H1 (cell line): ENCODE measurements around the gene TRIM9. TPM values are rescaled to one million over a fixed set of nuclear protein-coding genes. Genes with fewer than 3 reads are reported as not detected.

Source experiments
- ASH2L ChIP-seq: fragments of 200-600, 300-600 bp; sonication (generic); IDR thresholded peaks from one replicate; pipeline ENCODE4 v1.7.1; 2017; ENCODE audit warnings: low read length
- BRCA1 ChIP-seq: IDR thresholded peaks from 2 replicates; pipeline ENCODE4 v1.6.1; 2012; ENCODE audit warnings: low read depth, low read length, improper control_type of control experiment
- CBX5 ChIP-seq: fragments of 300-800, 300-1000 bp; sonication (generic); IDR thresholded peaks from 2 replicates; pipeline ENCODE4 v1.7.1; 2016; ENCODE audit warnings: antibody characterized with exemption, low read length, low read depth
- CTBP2 ChIP-seq: IDR thresholded peaks from 2 replicates; pipeline ENCODE4 v1.7.0; 2011; ENCODE audit warnings: borderline replicate concordance, mild to moderate bottlenecking, moderate library complexity, mixed read lengths, low read length; ENCODE audit not compliant: insufficient read depth, insufficient read length
- EZH2 ChIP-seq: fragments of 200-600 bp; sonication (generic); IDR thresholded peaks from 2 replicates; pipeline ENCODE4 v1.7.1; 2012; ENCODE audit warnings: low read depth, mild to moderate bottlenecking, moderate library complexity, low read length, inconsistent platforms; ENCODE audit not compliant: severe bottlenecking
- GABPA ChIP-seq: IDR thresholded peaks from 2 replicates; pipeline ENCODE4 v1.6.1; 2011; ENCODE audit warnings: mild to moderate bottlenecking, low read length, moderate library complexity, borderline replicate concordance; ENCODE audit not compliant: insufficient read depth
- JUND ChIP-seq: IDR thresholded peaks from 2 replicates; pipeline ENCODE4 v1.6.1; 2011; ENCODE audit warnings: mild to moderate bottlenecking, improper control_type of control experiment, low read length
- NANOG ChIP-seq: IDR thresholded peaks from 2 replicates; pipeline ENCODE4 v1.6.1; 2011; ENCODE audit warnings: low read length, low read depth, mild to moderate bottlenecking, inconsistent platforms; ENCODE audit not compliant: insufficient read depth, poor library complexity, severe bottlenecking
- NRF1 ChIP-seq: IDR thresholded peaks from 2 replicates; pipeline ENCODE4 v1.6.1; 2011; ENCODE audit warnings: mild to moderate bottlenecking, low read depth, low read length, improper control_type of control experiment
- PHF8 ChIP-seq: fragments of 200-600 bp; sonication (generic); conservative IDR thresholded peaks from 2 replicates; pipeline ENCODE4 v1.7.1; 2012; ENCODE audit warnings: low read depth, mild to moderate bottlenecking, inconsistent platforms, low read length, moderate library complexity
- RBBP5 ChIP-seq: IDR thresholded peaks from 2 replicates; pipeline ENCODE4 v1.7.1; 2012; ENCODE audit warnings: low read depth, mild to moderate bottlenecking, inconsistent platforms, low read length, moderate library complexity, borderline replicate concordance
- SP2 ChIP-seq: IDR thresholded peaks from 2 replicates; pipeline ENCODE4 v1.6.1; 2012; ENCODE audit warnings: mild to moderate bottlenecking, low read length, inconsistent platforms
- SUZ12 ChIP-seq: fragments of 200-600 bp; sonication (generic); IDR thresholded peaks from 2 replicates; pipeline ENCODE4 v1.6.1; 2012; ENCODE audit warnings: mild to moderate bottlenecking, inconsistent platforms, low read length, moderate library complexity, mixed read lengths
- YY1 ChIP-seq: IDR thresholded peaks from 2 replicates; pipeline ENCODE4 v1.6.1; 2011; ENCODE audit warnings: low read depth, mild to moderate bottlenecking, low read length
- polyA plus RNA-seq, 7 experiments: library from polyadenylated mRNA; depleted of rRNA in 3 of 7; stranded (reverse) in 5 of 7; unstranded in 2 of 7; fragments of >200 nt in 5 of 7; fragments of 200-250 nt in 2 of 7; gene quantifications; 1 replicate in 5 of 7; 2 replicates in 1 of 7; 4 replicates in 1 of 7; pipeline versions ENCODE4 v1.2.1 to v1.2.3, GENCODE V29; 2011 to 2013; ENCODE audit warnings: missing spikeins in 2 of 7, mixed read lengths in 2 of 7
- total RNA-seq: library from RNA; stranded (reverse); fragmentation: NEBNext Ultra II Directional; extraction: Animal tissue kit (Norgen Biotek cat#: 25700); gene quantifications from 2 replicates; pipeline ENCODE4 v1.2.1, GENCODE V29; 2021
- TF ChIP-seq, protein P1 (sequence below): IDR thresholded peaks from 2 replicates; pipeline ENCODE4 v1.6.1; 2012; ENCODE audit warnings: inconsistent platforms

The TRIM9 gene
- total and polyA plus RNA-seq, 2 of the 8 experiments (the other 6 are each of a cell fraction or from before 2014, with no cell fraction given), result 2.7 to 5.4 TPM

- TF ChIP-seq PHF8, result 0 out of 2 replicates have a peak, but pooled peaks have one; percentile 18
- TF ChIP-seq NANOG, result no peak
- TF ChIP-seq SP2, result peak; percentile 85
- TF ChIP-seq NRF1, result no peak
- no peak for TF ChIP-seq YY1
- TF ChIP-seq CTBP2, result no peak
- TF ChIP-seq EZH2, result no peak
- TF ChIP-seq SUZ12, result no peak; the same call in 1 of the 2 replicates
- peak; percentile 65 for TF ChIP-seq ASH2L
- 0 out of 2 replicates have a peak, but pooled peaks have one; percentile 35 for TF ChIP-seq GABPA
- TF ChIP-seq JUND, result peak; percentile 42; the same call in 1 of the 2 replicates
- TF ChIP-seq CBX5, result no peak
- TF ChIP-seq, protein P1, sequence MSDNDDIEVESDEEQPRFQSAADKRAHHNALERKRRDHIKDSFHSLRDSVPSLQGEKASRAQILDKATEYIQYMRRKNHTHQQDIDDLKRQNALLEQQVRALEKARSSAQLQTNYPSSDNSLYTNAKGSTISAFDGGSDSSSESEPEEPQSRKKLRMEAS, result peak; percentile 58; the same call in 1 of the 2 replicates
- TF ChIP-seq RBBP5, result peak; percentile 88; the same call in 1 of the 2 replicates
- no peak for TF ChIP-seq BRCA1
Measured at GRCh38 chr14:51094901-51095853, at the start of gene TRIM9 (continued).
